Activated CD4-positive, alpha-beta memory T cell treated with anti-CD3 and anti-CD28 coated beads for 36 hours (primary cell): ENCODE data around the gene CHEK2. TPM values are rescaled to one million over a fixed set of nuclear protein-coding genes. Genes with fewer than 3 reads are reported as not detected.
"Not testable (repeated sequence)": the region's sequence is repeated elsewhere in the genome, so short reads cannot be mapped to it uniquely, and the experiment has no call there.

Experiments used
- CTCF ChIA-PET: fragments of 350-600 bp; sonication (Branson Sonifier 250); formaldehyde crosslinking; loops from one replicate; lab custom pipeline; 2021; ENCODE audit warnings: antibody characterized with exemption, inconsistent platforms; lab: Charles Lee
- POLR2A ChIA-PET: fragments of 350-600 bp; sonication (Branson Sonifier 250); formaldehyde crosslinking; loops from one replicate; lab custom pipeline; 2021; ENCODE audit warnings: antibody characterized with exemption; lab: Charles Lee
- DNase-seq: peaks from one replicate; pipeline ENCODE4 v3.0.0-alpha.2; 2020
- H3K27ac Mint-ChIP-seq: one replicate; pipeline ENCODE4 v1.8.0; 2021; ENCODE audit warnings: mixed read lengths
- H3K27me3 Mint-ChIP-seq: one replicate; pipeline ENCODE4 v1.8.0; 2021; ENCODE audit warnings: mixed read lengths
- H3K36me3 Mint-ChIP-seq: one replicate; pipeline ENCODE4 v1.8.0; 2021; ENCODE audit warnings: mixed read lengths
- H3K4me1 Mint-ChIP-seq: one replicate; pipeline ENCODE4 v1.8.0; 2021; ENCODE audit warnings: low read depth, mixed read lengths
- H3K4me3 Mint-ChIP-seq: one replicate; pipeline ENCODE4 v1.8.0; 2021; ENCODE audit warnings: mild to moderate bottlenecking, mixed read lengths
- H3K9me3 Mint-ChIP-seq: one replicate; pipeline ENCODE4 v1.8.0; 2021; ENCODE audit warnings: mixed read lengths
- intact Hi-C: fragments of 100-400 bp; cut with micrococcal nuclease; formaldehyde crosslinking; loops from one replicate; pipeline ENCODE4 v1.15.1; 2023
- total RNA-seq, 2 experiments: library from RNA; stranded (reverse); gene quantifications; one replicate each; pipeline ENCODE4 v1.2.3, GENCODE V29; 2021

Gene CHEK2
- total RNA-seq, 2 experiments from 2014 or later: 30.0 to 36.0 TPM

GRCh38 chr22:28711820-28712777 is 29.5 kb downstream of the CHEK2 start:
- H3K9me3 Mint-ChIP-seq: no peaks in the 10 kb centered on the region
- no peak overlapping the region for H3K27ac Mint-ChIP-seq
- H3K4me3 Mint-ChIP-seq: no peak overlapping the region
- DNase-seq: no peak
- intact Hi-C loops: no loop called here
- POLR2A ChIA-PET: no interaction called here
- CTCF ChIA-PET: interaction anchor here (1.1 kb wide), 1 partner anchor 117 kb away, joined by 3 read pairs; no protein-coding TSS in a partner anchor
- no peaks in the 10 kb centered on the region for H3K27me3 Mint-ChIP-seq
- peaks cover 9% of the 10 kb centered on the region for H3K4me1 Mint-ChIP-seq
- H3K36me3 Mint-ChIP-seq: peaks cover 25% of the 10 kb centered on the region

GRCh38 chr22:28711341-28711740 is 30.3 kb downstream of the CHEK2 start:
- no peaks in the 10 kb centered on the region for H3K27me3 Mint-ChIP-seq
- ChIA-PET POLR2A (no interaction called here), CTCF (no interaction called here)

GRCh38 chr22:28710576-28711191 is 30.9 kb downstream of the CHEK2 start:
- no peak overlapping the region for H3K4me3 Mint-ChIP-seq
- no peak overlapping the region for H3K27ac Mint-ChIP-seq
- peaks cover 24% of the 10 kb centered on the region for H3K36me3 Mint-ChIP-seq
- no peak for DNase-seq
- intact Hi-C loops: no loop called here
- peaks cover 9% of the 10 kb centered on the region for H3K4me1 Mint-ChIP-seq
- ChIA-PET POLR2A (no interaction called here), CTCF (no interaction called here)
- no peaks in the 10 kb centered on the region for H3K27me3 Mint-ChIP-seq
- H3K9me3 Mint-ChIP-seq: no peaks in the 10 kb centered on the region

More at GRCh38 chr22:28711341-28711740, 30.3 kb downstream of the CHEK2 start:
- Mint-ChIP-seq H3K4me1 (peaks cover 9% of the 10 kb centered on the region), H3K27ac (no peak overlapping the region), H3K4me3 (no peak overlapping the region), H3K9me3 (no peaks in the 10 kb centered on the region), H3K36me3 (peaks cover 24% of the 10 kb centered on the region)
- intact Hi-C loops: no loop called here
- DNase-seq: no peak

GRCh38 chr22:28710107-28710506 is 31.5 kb downstream of the CHEK2 start:
- CTCF ChIA-PET: interaction anchor here (0.9 to 1.1 kb wide), 2 partner anchors 108 to 144 kb away, joined by 3 read pairs; no protein-coding TSS in a partner anchor

GRCh38 chr22:28706845-28707244 is 34.8 kb downstream of the CHEK2 start:
- no peaks in the 10 kb centered on the region for H3K9me3 Mint-ChIP-seq
- CTCF ChIA-PET: no interaction called here
- intact Hi-C loops: no loop called here

More at GRCh38 chr22:28710107-28710506, 31.5 kb downstream of the CHEK2 start:
- Mint-ChIP-seq H3K4me1 (peaks cover 9% of the 10 kb centered on the region), H3K4me3 (no peak overlapping the region), H3K27ac (no peak overlapping the region), H3K36me3 (peaks cover 24% of the 10 kb centered on the region), H3K9me3 (no peaks in the 10 kb centered on the region), H3K27me3 (no peaks in the 10 kb centered on the region)
- POLR2A ChIA-PET: no interaction called here
- DNase-seq: no peak
- intact Hi-C loops: no loop called here

GRCh38 chr22:28703436-28703835 is 38.2 kb downstream of the CHEK2 start:
- POLR2A ChIA-PET: no interaction called here
- no peak for DNase-seq
- Mint-ChIP-seq H3K4me3 (no peak overlapping the region), H3K9me3 (no peaks in the 10 kb centered on the region), H3K36me3 (peaks cover 13% of the 10 kb centered on the region), H3K27me3 (no peaks in the 10 kb centered on the region), H3K27ac (no peak overlapping the region), H3K4me1 (no peaks in the 10 kb centered on the region)
- CTCF ChIA-PET: no interaction called here
- intact Hi-C loops: no loop called here

More at GRCh38 chr22:28706845-28707244, 34.8 kb downstream of the CHEK2 start:
- Mint-ChIP-seq H3K27ac (no peak overlapping the region), H3K4me1 (peaks cover 3% of the 10 kb centered on the region), H3K4me3 (no peak overlapping the region), H3K36me3 (peaks cover 17% of the 10 kb centered on the region), H3K27me3 (no peaks in the 10 kb centered on the region)
- no peak for DNase-seq
- POLR2A ChIA-PET: no interaction called here

- no peak overlapping the region for H3K27ac Mint-ChIP-seq
Observed at GRCh38 chr22:28702891-28703290, 38.7 kb downstream of the CHEK2 start.

GRCh38 chr22:28693041-28693760 is 48.4 kb downstream of the CHEK2 start:
- H3K27me3 Mint-ChIP-seq, DNase-seq, CTCF ChIA-PET, intact Hi-C loops, H3K4me3 Mint-ChIP-seq, H3K27ac Mint-ChIP-seq, H3K9me3 Mint-ChIP-seq, H3K4me1 Mint-ChIP-seq, POLR2A ChIA-PET: not testable (repeated sequence)
- H3K36me3 Mint-ChIP-seq: peaks cover 18% of the 10 kb centered on the region

More at GRCh38 chr22:28702891-28703290, 38.7 kb downstream of the CHEK2 start:
- intact Hi-C loops: no loop called here
- DNase-seq: no peak
- Mint-ChIP-seq H3K9me3 (no peaks in the 10 kb centered on the region), H3K4me1 (no peaks in the 10 kb centered on the region), H3K27me3 (no peaks in the 10 kb centered on the region), H3K36me3 (peaks cover 13% of the 10 kb centered on the region), H3K4me3 (no peak overlapping the region)
- ChIA-PET POLR2A (no interaction called here), CTCF (no interaction called here)

- POLR2A ChIA-PET, H3K27me3 Mint-ChIP-seq, H3K4me3 Mint-ChIP-seq, H3K27ac Mint-ChIP-seq, DNase-seq, H3K9me3 Mint-ChIP-seq, intact Hi-C loops, CTCF ChIA-PET, H3K4me1 Mint-ChIP-seq: not testable (repeated sequence)
- H3K36me3 Mint-ChIP-seq: peaks cover 16% of the 10 kb centered on the region
Observed at GRCh38 chr22:28689796-28690195, 51.8 kb downstream of the CHEK2 start.

- H3K27ac Mint-ChIP-seq, H3K9me3 Mint-ChIP-seq, DNase-seq, CTCF ChIA-PET, H3K4me3 Mint-ChIP-seq, POLR2A ChIA-PET, H3K36me3 Mint-ChIP-seq, intact Hi-C loops: not testable (repeated sequence)
- Mint-ChIP-seq H3K27me3 (peaks cover 33% of the 10 kb centered on the region), H3K4me1 (peaks cover 10% of the 10 kb centered on the region)
Observed at GRCh38 chr22:28682966-28683365, 58.7 kb downstream of the CHEK2 start.

GRCh38 chr22:28680813-28681490 is 60.7 kb downstream of the CHEK2 start:
- peaks cover 35% of the 10 kb centered on the region for H3K27me3 Mint-ChIP-seq
- H3K9me3 Mint-ChIP-seq, intact Hi-C loops, CTCF ChIA-PET, H3K36me3 Mint-ChIP-seq, DNase-seq, POLR2A ChIA-PET, H3K27ac Mint-ChIP-seq, H3K4me3 Mint-ChIP-seq: not testable (repeated sequence)
- peaks cover 10% of the 10 kb centered on the region for H3K4me1 Mint-ChIP-seq
